Iris pigment epithelial cell (primary cell): Measurements from ENCODE around the gene ZNF117.
A peak's percentile ranks its signal among the peaks of the same experiment; 100 is the strongest.
"Not testable (repeated sequence)": the region's sequence is repeated elsewhere in the genome, so short reads cannot be mapped to it uniquely, and the experiment has no call there.

Experiments
- DNase-seq: peaks from one replicate; pipeline ENCODE4 v3.0.0-alpha.2; 2011; ENCODE audit warnings: low read depth

ZNF117 gene

DNA sequence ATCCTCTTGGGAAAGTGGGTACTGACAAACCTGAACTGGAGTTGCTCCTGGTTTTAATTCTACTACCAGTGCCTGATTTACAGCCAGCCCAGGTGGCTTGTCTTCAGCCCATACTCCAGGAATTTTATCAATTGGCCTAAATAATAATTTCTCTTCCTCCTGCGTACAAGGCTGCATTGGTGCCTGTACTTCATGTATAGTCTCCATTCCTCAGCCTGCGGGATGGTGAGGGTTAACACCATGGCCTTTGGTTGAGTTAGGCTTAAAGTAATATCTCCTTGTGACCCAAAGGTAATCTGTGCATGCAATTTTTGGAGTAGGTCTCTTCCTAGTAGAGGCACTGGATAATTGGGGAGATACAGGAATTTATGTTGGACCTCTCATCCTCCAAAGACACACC lies 5.5 kb upstream of the ZNF117 start:
- DNase-seq: no peak

DNA sequence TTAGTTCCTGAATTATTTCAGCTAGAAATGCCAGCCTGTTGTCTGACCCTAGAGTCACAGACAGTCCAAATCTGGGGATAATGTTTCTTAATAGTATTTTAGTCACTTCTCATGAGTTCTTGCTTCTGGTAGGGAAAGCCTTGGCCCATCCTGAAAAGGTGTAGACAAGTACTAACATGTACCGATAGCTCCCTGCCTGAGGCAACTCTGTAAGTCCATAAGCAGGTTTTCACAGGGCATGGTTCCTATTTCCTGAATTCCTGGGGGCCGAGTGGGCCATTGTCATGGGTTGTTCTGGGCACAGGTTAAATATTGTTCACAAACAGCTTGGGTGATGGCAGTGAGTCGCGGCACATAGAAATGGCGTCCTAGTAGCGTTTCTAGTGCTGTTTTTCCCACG lies 3.1 kb upstream of the ZNF117 start:
- no peak for DNase-seq

DNA sequence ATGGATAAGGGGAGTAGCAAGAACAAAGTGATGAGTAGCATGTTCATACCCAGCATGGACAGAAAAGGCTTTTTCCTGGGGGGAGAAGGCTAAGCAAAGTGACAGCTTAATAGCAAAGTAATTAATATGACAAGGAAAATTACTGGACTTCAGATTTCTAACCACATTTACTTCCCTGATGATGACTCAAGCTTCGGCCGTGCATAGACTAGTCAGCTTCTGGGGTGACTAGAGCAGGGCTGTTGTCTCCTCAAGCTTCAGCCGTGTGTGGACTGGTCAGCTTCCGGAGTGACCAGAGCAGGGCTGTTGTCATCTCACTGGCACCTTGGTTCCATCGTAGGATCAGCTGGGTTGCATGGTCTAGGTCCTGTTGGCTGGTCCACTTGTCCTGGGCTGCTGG lies 2.1 kb upstream of the ZNF117 start:
- peak; percentile 49 for DNase-seq

DNA sequence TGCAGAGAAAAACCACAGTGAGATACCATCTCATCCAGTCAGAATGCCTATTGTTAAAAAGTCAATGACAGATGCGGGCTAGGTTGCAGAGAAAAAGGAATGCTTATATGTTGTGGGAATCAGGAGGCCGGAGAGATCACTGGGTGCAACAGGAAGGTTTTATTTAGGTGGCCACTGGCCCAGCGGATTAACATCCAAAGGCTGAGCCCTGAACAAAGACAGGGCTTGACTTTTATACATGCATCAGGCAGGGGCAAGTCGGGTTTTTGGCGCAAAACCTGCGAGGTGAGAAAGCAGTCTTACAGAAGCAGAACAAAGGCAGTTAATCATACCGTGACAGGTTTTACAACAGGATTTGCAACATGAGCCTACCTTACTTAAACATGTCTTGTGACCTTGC lies 620 bp downstream of the ZNF117 start:
- DNase-seq: no peak

DNA sequence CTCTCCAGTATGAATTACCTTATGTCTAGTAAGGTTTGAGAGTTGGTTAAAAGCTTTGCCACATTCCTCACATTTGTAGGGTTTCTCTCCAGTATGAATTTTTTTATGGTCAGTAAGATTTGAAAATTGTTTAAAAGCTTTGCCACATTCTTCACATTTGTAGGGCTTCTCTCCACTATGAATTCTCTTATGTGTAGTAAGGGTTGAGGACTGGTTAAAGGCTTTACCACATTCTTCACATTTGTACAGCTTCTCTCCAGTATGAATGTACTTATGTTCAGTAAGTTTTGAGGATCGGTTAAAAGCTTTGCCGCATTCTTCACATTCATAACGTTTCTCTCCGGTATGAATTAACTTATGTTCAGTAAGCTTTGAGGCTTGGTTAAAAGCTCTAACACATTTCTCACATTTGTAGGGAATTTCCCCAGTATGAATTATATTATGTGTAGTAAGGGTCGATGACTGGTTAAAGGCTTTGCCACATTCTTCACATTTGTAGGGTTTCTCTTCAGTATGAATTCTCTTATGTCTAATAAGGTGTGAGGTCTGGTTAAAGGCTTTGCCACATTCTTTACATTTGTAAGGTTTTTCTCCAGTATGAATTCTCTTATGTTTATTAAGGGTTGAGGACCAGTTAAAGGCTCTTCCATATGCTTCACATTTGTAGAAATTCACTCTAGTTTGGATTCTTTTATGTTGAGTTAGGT lies 12.2 kb downstream of the ZNF117 start:
- no peak for DNase-seq

DNA sequence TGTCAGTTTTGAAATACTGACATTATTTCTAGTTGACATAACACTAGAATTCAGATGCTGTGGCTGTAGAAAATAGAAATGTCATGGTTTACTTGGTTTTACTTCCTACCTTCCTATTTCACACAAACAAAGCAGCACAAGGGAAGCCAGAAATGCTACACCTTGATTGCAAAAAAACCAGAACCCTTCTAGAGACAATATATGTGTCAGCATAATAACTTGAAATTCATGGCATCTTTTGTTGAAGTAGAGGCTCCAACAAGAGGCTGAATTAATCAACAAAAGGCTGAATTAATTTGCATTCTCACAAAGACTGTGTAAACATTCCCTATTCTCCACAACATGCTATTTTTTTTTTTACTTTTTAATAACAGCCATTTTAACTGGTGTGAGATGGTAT lies 25.2 kb downstream of the ZNF117 start:
- no peak for DNase-seq

DNA sequence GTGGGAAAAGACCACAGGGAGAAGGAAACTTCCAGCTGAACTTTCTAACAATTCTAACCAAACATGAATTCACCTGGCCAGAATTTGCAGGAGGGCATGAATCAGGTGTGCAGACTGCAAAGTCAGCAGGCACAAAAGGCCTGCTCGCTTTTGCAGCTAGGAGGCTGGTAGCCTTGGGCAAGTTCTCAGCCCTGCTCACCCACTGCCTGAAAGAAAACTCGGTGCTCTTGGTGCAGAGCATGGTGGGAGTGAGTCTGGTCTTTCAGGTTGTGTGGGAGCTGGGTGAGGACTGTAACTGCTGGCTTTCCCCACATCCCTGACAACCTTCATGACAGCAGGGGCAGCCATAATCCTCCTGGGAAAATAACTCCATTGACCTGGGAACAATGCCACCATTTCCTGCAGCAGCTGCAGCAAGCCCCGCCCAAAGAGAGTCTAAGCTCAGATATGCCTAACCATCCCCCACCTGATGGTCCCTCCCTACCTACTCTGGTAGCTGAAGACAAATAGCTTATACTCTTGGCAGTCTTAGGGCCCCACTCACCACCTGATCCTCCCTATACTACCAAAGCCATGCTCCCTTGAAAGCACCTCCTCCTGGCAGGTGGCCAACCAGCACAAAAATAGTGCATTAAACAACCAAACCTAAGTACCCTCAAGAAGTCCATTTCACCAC lies 31.6 kb downstream of the ZNF117 start:
- DNase-seq: no peak

DNA sequence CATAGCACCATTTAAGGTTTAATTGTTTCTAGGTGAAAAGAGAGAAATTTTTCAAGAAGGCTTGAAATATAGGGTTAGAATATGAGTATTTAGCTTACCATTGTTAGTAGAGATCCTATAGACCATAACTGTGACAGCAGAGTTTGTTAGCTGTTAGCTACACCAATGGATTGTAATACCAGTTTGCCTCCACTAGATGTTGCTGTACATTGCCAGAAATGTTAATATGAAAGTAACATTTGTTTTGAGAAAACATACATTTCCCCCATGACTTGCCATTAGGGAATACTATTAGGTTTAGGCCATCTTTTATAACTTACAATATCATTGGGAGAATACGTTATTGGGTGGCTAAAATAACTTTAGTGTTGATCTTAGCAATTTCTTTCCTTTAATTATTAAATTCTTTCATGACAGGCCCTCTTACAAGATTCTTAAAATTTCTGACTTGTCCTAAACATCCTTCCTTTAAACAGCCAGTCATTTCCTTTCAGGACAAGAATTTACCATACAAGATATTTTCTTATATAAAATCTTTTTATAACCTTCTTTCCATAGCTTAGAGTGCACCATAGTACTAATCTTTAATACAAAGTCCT lies 39.5 kb downstream of the ZNF117 start:
- peak; percentile 53 for DNase-seq

DNA sequence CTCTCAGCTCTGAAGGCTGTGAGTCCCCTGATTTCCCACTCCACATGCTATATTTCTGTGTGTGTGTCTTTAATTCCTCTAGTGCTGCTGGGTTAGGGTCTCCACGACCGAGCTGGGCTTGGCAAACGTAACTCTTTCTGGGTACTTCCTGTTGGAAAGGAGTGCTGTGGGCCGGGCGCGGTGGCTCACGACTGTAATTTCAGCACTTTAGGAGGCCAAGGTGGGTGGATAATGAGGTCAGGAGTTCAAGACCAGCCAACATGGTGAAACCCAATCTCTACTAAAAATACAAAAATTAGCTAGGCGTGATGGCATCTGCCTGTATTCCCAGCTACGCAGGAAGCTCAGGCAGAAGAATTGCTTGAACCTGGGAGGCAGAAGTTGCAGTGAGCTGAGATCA lies 40.2 kb downstream of the ZNF117 start:
- DNase-seq: not testable (repeated sequence)

DNA sequence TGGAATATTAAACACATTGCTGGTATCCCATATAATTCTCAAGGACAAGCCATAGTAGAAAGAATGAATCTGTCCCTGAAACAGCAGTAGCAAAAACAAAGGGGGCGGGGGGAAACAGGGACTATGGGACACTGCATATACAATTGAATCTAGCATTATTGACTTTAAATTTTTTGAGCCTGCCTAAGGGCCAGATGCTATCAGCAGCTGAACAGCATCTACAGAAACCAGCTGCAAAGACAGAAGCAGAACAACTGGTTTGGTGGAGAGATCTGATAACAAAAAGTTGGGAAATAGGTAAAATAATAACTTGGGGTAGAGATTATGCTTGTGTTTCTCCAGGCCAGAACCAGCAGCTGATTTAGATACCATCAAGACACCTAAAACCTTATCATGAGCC lies 42.1 kb downstream of the ZNF117 start:
- not testable (repeated sequence) for DNase-seq

DNA sequence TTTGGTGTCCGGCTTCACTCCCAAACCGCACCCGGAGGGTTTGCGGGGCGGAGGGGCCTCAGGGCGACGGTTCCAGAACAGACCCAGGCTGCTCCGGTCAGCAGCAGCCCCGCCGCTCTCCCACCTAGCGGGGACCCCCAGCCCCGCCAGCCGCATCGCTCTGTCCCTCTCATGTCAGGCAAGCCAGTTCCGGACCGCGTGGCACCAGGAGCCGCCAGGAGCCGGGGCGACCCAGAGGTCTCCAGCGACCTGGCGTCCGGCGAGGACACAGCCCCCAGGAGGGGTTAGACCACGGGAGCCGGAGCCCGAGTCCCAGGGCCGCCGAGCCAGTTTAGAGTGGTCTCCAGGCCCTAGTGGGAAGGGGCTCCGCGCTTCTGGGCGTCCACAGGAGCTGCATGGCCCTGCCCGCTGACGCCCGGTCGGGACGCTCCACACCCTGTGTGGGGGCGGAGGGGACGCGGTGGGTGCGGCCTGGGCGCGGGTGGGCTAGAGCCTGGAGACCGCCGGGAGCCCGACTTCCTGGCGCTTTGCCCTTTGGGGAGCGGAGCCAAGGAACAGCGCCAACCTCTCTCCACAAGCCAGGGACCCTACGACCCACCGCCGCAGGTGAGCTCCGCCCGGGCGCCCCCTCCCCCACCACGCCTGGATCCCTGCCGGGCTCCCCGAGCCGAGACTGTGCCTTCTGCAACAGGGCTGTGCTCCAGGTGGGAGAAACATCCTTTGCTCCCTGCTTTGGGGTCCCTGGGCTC lies 43.4 kb downstream of the ZNF117 start:
- no peak for DNase-seq

DNA sequence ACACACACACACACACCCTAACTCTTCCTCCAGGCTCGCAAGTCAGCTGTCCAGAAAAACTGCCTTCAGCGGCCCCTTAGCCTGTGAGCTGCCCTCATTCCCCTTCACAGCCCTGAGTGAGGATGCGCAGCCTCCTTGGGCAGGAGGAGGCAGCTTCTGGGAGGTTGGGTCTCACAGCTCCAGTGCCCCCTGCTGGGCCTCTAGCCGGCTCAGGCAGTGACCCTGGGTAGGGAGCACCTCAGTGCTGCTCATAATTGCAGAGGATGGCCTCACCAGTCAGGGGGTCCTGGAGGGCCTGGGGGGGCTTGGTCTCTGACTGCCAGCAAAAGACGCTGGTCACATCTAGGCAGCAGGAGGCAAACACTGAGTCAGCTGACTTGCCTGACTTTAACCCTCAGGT lies 44.1 kb downstream of the ZNF117 start:
- DNase-seq: peak; percentile 15

DNA sequence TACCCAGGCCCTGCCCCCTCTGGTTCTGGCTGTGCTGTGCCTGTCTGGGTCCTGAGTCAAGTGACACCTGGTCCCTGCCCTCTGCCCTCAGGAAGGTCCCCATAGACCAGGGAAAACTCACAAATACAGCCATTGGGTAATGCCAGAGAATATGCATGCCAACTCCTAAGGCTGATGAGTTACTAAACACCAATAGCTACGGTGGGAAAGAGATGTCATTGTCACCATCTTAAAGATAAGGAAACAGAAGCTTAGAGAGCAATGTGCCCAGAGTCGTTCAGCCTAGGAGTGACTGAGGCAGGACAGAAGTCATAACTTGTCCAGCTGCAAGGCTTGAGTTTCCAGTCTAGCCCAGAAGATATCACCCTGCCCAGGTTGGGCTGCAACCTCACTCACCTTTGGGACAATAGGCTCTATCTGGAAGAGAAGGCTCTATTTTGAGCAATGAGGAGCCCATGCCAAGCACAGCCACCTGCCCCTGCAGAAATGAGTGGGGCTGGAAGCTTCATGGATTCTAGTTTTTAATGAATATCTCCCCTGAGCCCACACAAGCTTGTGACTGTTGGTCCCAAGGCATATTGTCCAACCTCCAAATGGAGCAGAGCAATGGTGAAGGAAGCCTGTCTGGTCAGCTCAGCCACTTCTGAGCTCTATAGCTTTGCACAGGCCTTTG lies 45.2 kb downstream of the ZNF117 start:
- no peak for DNase-seq

DNA sequence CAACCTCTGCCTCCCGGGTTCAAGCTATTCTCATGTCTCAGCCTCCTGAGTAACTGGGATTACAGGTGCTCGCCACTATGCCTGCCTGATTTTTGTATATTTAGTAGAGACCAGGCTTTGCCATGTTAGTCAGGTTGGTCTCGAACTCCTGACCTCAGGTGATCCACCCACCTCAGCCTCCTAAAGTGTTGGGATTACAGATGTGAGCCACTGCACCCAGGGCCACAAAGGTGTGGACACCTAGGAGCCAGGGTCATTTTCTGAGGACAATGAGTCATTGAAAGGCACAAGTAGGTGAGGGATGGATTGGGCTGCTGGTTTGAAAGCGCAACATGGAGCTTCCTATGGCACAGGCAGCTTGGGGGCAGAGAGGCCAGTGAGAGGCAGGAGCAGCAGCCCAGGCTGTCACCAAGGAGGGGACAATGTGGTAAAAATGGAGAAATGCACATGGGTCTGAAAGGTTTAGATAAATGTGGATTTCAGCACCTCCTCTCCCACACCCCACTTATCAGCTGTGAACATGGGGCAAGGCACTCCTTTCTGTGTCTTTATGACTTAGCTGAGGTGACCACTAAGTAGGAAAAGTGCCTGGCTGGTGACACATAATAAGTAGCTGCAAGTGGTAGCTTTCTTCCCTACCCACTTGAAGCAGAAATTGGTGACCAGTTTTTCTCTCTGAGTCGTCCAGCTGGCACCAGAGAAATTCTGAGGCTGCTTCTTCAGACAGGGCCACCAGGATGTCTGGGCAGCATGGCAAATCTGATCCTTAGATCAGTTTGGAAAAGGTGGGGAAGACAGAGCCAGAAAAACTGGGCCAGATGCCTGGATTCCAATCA lies 46.0 kb downstream of the ZNF117 start:
- DNase-seq: not testable (repeated sequence)

DNA sequence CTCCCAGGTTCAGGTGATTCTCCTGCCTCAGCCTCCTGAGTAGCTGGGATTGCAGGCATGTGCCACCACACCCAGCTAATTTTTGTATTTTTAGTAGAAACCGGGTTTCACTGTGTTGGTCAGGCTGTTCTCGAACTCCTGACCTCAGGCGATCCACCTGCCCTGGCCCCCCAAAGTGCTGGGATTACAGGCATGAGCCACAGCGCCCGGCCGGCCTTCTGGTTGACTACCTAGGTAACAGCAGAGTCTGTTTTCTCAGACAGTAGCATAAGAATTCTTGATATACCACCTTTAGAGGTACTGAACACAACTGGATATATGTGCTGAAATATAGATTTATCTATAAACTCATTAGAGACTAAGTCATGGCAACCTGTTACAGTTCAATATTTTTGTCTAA lies 50.8 kb downstream of the ZNF117 start:
- not testable (repeated sequence) for DNase-seq

DNA sequence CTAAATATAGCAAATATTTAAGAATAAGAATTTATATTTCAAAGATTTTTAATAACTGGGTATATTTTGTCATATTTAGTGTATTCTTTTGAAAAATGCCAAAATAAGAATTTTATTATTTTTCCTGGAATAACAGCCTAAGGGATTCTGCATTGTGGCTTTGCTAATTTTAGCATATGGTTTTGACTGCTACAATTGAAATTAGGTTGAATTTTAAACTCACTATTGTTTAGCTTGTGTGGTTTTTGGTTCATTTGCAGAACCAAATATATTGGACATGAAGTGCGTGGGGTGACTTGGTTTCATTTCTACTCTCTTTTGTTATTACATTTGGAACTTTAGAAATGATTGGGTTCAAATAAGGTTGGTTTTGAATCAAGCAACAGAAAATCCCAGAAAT lies 52.3 kb downstream of the ZNF117 start:
- no peak for DNase-seq

DNA sequence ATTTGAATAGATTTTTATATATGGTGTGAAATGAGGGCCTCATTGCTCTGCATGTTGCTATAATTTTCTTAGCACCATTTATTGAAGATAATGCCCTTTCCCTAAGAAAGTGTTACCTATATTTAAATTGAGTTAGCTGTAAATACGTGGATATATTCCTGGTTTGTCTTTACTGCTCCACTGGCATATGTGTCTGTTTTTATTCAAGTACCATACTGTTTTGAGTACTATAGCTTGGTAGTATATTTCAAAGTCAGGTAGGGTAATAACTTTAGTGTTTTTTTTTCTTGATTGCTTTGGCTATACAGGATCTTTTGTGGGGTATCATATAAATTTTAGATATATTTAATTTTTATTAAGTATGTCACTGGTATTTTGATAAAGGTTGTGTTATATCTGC lies 56.4 kb downstream of the ZNF117 start:
- DNase-seq: no peak

DNA sequence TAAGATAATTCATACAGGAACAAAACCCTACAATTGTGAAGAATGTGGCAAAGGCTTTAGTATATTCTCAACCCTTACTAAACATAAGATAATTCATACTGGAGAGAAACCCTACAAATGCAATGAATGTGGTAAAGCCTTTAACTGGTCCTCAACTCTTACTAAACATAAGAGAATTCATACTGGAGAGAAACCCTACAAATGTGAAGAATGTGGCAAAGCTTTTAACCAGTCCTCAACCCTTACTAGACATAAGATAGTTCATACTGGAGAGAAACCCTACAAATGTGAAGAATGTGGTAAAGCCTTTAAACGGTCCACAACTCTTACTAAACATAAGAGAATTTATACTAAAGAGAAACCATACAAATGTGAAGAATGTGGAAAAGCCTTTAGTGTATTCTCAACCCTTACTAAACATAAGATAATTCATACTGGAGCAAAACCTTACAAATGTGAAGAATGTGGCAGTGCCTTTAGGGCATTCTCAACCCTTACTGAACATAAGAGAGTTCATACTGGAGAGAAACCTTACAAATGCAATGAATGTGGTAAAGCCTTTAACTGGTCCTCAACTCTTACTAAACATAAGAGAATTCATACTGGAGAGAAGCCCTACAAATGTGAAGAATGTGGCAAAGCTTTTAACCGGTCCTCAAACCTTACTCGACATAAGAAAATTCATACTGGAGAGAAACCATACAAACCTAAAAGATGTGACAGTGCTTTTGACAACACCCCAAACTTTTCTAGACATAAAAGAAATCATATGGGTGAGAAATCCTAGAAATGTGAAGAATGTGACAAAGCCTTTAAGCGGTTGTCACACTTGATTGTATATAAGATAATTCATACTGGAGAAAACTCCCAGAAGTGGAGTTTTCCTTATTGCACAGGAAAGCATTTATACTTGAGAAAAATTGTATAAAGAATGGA lies 62.3 kb downstream of the ZNF117 start:
- not testable (repeated sequence) for DNase-seq
